Fibroblast of lung (primary cell): ENCODE measurements around the gene EGFL6. TPM values are rescaled to one million over a fixed set of nuclear protein-coding genes. Genes with fewer than 3 reads are reported as not detected.

ENCODE experiments used
- DNase-seq, 2 donors: peaks; one replicate each; pipeline versions ENCODE4 v3.0.0 to v3.0.0-alpha.2; 2010; ENCODE audit warnings: low read depth in 2 of 2
- H2AFZ ChIP-seq: 2 replicates; pipeline ENCODE4 v1.5.1; 2012; ENCODE audit warnings: low read length, control low read depth, inconsistent platforms
- H3K27ac ChIP-seq: 2 replicates; pipeline ENCODE4 v1.5.1; 2011; ENCODE audit warnings: low read length, control low read depth; ENCODE audit not compliant: insufficient read depth
- H3K27me3 ChIP-seq: 2 replicates; pipeline ENCODE4 v1.5.1; 2011; ENCODE audit warnings: mild to moderate bottlenecking, low read length; ENCODE audit not compliant: control insufficient read depth, insufficient read depth
- H3K36me3 ChIP-seq: 2 replicates; pipeline ENCODE4 v1.5.1; 2011; ENCODE audit warnings: low read length; ENCODE audit not compliant: control insufficient read depth, insufficient read depth
- H3K4me1 ChIP-seq: 2 replicates; pipeline ENCODE4 v1.5.1; 2011; ENCODE audit warnings: low read length; ENCODE audit not compliant: control insufficient read depth, insufficient read depth; ENCODE audit errors: extremely low read depth
- H3K4me2 ChIP-seq: 2 replicates; pipeline ENCODE4 v1.5.1; 2011; ENCODE audit warnings: low read length, control low read depth; ENCODE audit not compliant: insufficient read depth; ENCODE audit errors: extremely low read depth
- H3K4me3 ChIP-seq, 4 experiments: fragments of 200-600 bp in 1 of 4; sonication (generic) in 1 of 4; replicated peaks in 1 of 4; 2 replicates each; pipeline ENCODE4 v1.5.1; 2011 to 2016; ENCODE audit warnings: low read length in 4 of 4, low read depth in 3 of 4, mild to moderate bottlenecking in 3 of 4, control low read depth in 2 of 4, inconsistent platforms in 1 of 4, mixed read lengths in 1 of 4; ENCODE audit not compliant: insufficient read depth in 1 of 4; ENCODE audit errors: control extremely low read depth in 1 of 4
- H3K79me2 ChIP-seq: 2 replicates; pipeline ENCODE4 v1.5.1; 2012; ENCODE audit warnings: mild to moderate bottlenecking, low read length, inconsistent platforms; ENCODE audit not compliant: control insufficient read depth, insufficient read depth
- H3K9ac ChIP-seq: 2 replicates; pipeline ENCODE4 v1.5.1; 2011; ENCODE audit warnings: mild to moderate bottlenecking, low read length, control low read depth; ENCODE audit not compliant: insufficient read depth
- H3K9me3 ChIP-seq: 2 replicates; pipeline ENCODE4 v1.5.1; 2012; ENCODE audit warnings: low read depth, low read length; ENCODE audit not compliant: control insufficient read depth, insufficient read depth
- H4K20me1 ChIP-seq: 2 replicates; pipeline ENCODE4 v1.5.1; 2011; ENCODE audit warnings: low read length; ENCODE audit not compliant: control insufficient read depth, insufficient read depth; ENCODE audit errors: extremely low read depth
- EZH2 ChIP-seq: IDR thresholded peaks from 2 replicates; pipeline ENCODE4 v1.5.1; 2012; ENCODE audit warnings: low read length, control low read depth, mild to moderate bottlenecking; ENCODE audit errors: missing control alignments
- polyA plus RNA-seq, 2 donors: library from polyadenylated mRNA; depleted of rRNA in 1 of 2; stranded (reverse) in 1 of 2; unstranded in 1 of 2; fragments of >200 nt; gene quantifications; 2 replicates each; pipeline ENCODE4 v1.2.1, GENCODE V29; 2011 to 2012; ENCODE audit warnings: missing spikeins in 1 of 2
- total RNA-seq: library from RNA; depleted of rRNA; stranded (reverse); fragments of >200 nt; gene quantifications from 2 replicates; pipeline ENCODE4 v1.2.1, GENCODE V29; 2014
- TF ChIP-seq, protein P1 (sequence below), 2 donors: IDR thresholded peaks in 1 of 2; conservative IDR thresholded peaks in 1 of 2; 1 replicate in 1 of 2; 2 replicates in 1 of 2; pipeline ENCODE4 v1.5.1; 2011 to 2012; ENCODE audit warnings: low read length in 2 of 2, control low read depth in 1 of 2, inconsistent platforms in 1 of 2, low read depth in 1 of 2, mild to moderate bottlenecking in 1 of 2

The EGFL6 gene
- total and polyA plus RNA-seq, 2 donors (not counting 1 experiment from before 2014, with no cell fraction given) = 0.17 to 0.32 TPM

DNA sequence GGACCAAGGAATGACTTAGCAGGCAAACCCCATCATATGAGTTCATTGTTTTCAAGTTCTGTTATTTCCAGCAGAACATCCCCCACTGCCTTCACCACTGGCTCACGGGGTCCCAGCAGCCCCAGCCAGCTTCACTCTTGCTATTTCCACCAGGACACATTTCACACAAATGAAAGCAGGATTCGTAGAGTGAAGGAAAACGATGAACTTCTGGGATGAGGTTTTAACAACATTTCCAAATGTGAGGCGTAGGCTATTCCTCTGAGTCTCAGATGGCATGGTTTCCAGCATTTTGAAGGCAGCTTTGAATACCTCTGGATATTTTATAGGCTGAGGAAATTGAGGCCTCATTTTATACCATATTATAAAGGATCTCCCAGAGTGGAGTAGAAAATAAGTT is 32.9 kb upstream of the EGFL6 start:
- Histone ChIP-seq H4K20me1 (no peaks in the 10 kb centered on the region), H3K9ac (no peak overlapping the region), H3K4me3 (no peak overlapping the region), H3K36me3 (no peaks in the 10 kb centered on the region), H3K4me1 (no peaks in the 10 kb centered on the region), H3K4me2 (no peak overlapping the region), H3K27ac (no peak overlapping the region), H3K79me2 (no peaks in the 10 kb centered on the region), H2AFZ (no peak overlapping the region), H3K27me3 (no peaks in the 10 kb centered on the region), H3K9me3 (no peaks in the 10 kb centered on the region)
- TF ChIP-seq EZH2 = no peak
- TF ChIP-seq, protein P1, sequence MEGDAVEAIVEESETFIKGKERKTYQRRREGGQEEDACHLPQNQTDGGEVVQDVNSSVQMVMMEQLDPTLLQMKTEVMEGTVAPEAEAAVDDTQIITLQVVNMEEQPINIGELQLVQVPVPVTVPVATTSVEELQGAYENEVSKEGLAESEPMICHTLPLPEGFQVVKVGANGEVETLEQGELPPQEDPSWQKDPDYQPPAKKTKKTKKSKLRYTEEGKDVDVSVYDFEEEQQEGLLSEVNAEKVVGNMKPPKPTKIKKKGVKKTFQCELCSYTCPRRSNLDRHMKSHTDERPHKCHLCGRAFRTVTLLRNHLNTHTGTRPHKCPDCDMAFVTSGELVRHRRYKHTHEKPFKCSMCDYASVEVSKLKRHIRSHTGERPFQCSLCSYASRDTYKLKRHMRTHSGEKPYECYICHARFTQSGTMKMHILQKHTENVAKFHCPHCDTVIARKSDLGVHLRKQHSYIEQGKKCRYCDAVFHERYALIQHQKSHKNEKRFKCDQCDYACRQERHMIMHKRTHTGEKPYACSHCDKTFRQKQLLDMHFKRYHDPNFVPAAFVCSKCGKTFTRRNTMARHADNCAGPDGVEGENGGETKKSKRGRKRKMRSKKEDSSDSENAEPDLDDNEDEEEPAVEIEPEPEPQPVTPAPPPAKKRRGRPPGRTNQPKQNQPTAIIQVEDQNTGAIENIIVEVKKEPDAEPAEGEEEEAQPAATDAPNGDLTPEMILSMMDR (conservative IDR thresholded peaks at IDR 0.05 in 1 of 2, IDR thresholded peaks at IDR 0.05 in 1 of 2; ENCODE audit: low read depth in 1 of 2, low read length in 2 of 2) = no peak
- no peak for DNase-seq

DNA sequence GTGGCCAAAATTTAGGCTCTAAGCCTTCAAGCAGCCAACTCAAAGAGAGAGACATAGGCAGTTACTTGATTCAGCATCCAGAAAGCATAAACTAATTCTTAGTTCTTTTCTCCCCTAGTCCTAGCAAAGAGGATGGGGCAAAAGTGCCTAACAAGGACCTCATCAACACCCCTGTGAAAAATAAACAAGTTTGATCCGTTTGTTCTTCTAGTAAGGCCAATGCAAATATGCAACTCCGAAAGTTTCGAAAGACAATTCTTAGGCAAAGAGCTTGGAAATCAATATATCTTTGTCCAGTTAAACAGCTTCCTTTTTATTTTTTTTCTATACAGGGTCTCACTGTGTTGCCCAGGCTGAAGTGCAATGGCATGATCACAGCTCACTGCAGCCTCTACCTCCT is 31.0 kb upstream of the EGFL6 start:
- Histone ChIP-seq H3K4me1 (no peaks in the 10 kb centered on the region), H3K9ac (no peak overlapping the region), H3K36me3 (no peaks in the 10 kb centered on the region), H4K20me1 (no peaks in the 10 kb centered on the region), H3K4me3 (no peak overlapping the region), H3K4me2 (no peak overlapping the region), H3K9me3 (no peaks in the 10 kb centered on the region), H3K27me3 (no peaks in the 10 kb centered on the region), H2AFZ (no peak overlapping the region), H3K27ac (no peak overlapping the region), H3K79me2 (no peaks in the 10 kb centered on the region)
- TF ChIP-seq EZH2 = no peak
- DNase-seq = no peak

DNA sequence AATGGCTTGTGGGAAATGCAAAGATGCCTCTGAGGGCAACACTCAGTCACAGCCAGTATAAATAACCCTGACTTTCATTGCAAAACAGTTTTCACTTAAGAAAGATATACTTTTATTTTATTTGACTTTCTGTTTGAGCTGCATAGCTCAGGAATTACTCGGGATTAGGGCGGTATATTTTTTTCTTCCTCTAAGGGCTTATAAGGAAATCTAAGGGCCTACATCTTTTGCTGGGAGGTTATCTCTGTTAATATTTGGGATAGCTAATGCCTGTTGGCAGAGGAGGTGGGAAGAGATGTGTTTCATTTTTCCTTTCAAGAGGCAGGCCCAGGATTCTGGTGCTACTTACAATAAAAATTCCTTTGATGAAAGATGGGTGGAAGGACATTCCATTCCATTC is 28.8 kb upstream of the EGFL6 start:
- Histone ChIP-seq H3K9me3 (no peaks in the 10 kb centered on the region), H3K4me3 (no peak overlapping the region), H3K36me3 (no peaks in the 10 kb centered on the region), H3K4me2 (no peak overlapping the region), H3K27me3 (no peaks in the 10 kb centered on the region), H3K27ac (no peak overlapping the region), H4K20me1 (no peaks in the 10 kb centered on the region), H3K9ac (no peak overlapping the region), H2AFZ (no peak overlapping the region), H3K79me2 (no peaks in the 10 kb centered on the region), H3K4me1 (no peaks in the 10 kb centered on the region)
- DNase-seq = no peak
- TF ChIP-seq, protein P1 (conservative IDR thresholded peaks at IDR 0.05 in 1 of 2, IDR thresholded peaks at IDR 0.05 in 1 of 2; ENCODE audit: low read depth in 1 of 2, low read length in 2 of 2) = no peak
- no peak for TF ChIP-seq EZH2
